GM21737 (cell line): ENCODE results near the gene AMBRA1.

Source experiments
- ATAC-seq: cut with Tn5 transposase; IDR thresholded peaks from one replicate; pipeline ENCODE4 v1.9.1; 2021; ENCODE audit warnings: mild to moderate bottlenecking, moderate library complexity; ENCODE audit not compliant: unreplicated experiment

AMBRA1 gene

GRCh38 chr11:46511342-46511741 lies 82.5 kb downstream of the AMBRA1 start:
- ATAC-seq, result no peak

GRCh38 chr11:46508360-46508759 lies 85.5 kb downstream of the AMBRA1 start:
- no peak for ATAC-seq

- ATAC-seq, result no peak
Observed at GRCh38 chr11:46506483-46506791, 87.4 kb downstream of the AMBRA1 start.

- ATAC-seq, result no peak
Observed at GRCh38 chr11:46505741-46506482, 87.9 kb downstream of the AMBRA1 start.

GRCh38 chr11:46504817-46505613 lies 88.8 kb downstream of the AMBRA1 start:
- ATAC-seq, result no peak

GRCh38 chr11:46499821-46500220 lies 94.0 kb downstream of the AMBRA1 start:
- no peak for ATAC-seq

GRCh38 chr11:46498968-46499367 lies 94.9 kb downstream of the AMBRA1 start:
- ATAC-seq, result no peak

GRCh38 chr11:46498179-46498578 lies 95.6 kb downstream of the AMBRA1 start:
- ATAC-seq, result no peak

GRCh38 chr11:46497498-46497897 lies 96.3 kb downstream of the AMBRA1 start:
- no peak for ATAC-seq

- ATAC-seq, result no peak
Observed at GRCh38 chr11:46493791-46494190, 100.0 kb downstream of the AMBRA1 start.

GRCh38 chr11:46492532-46492931 lies 101.3 kb downstream of the AMBRA1 start:
- no peak for ATAC-seq

GRCh38 chr11:46491661-46492330 lies 102.0 kb downstream of the AMBRA1 start:
- ATAC-seq, result no peak

- ATAC-seq, result no peak
Observed at GRCh38 chr11:46490666-46491065, 103.2 kb downstream of the AMBRA1 start.

GRCh38 chr11:46489656-46490560 lies 103.9 kb downstream of the AMBRA1 start:
- ATAC-seq, result no peak

- ATAC-seq, result no peak
Observed at GRCh38 chr11:46485856-46486443, 107.9 kb downstream of the AMBRA1 start.

GRCh38 chr11:46484101-46484500 lies 109.7 kb downstream of the AMBRA1 start:
- ATAC-seq, result no peak

GRCh38 chr11:46480909-46481308 lies 112.9 kb downstream of the AMBRA1 start:
- no peak for ATAC-seq

GRCh38 chr11:46480166-46480726 lies 113.6 kb downstream of the AMBRA1 start:
- ATAC-seq, result no peak

- no peak for ATAC-seq
Observed at GRCh38 chr11:46479601-46480000, 114.2 kb downstream of the AMBRA1 start.

- no peak for ATAC-seq
Observed at GRCh38 chr11:46478196-46478595, 115.6 kb downstream of the AMBRA1 start.
